ENCODE results near the gene TBXA2R. TPM values are rescaled to one million over a fixed set of nuclear protein-coding genes. Genes with fewer than 3 reads are reported as not detected.

The TBXA2R gene
- total and polyA plus RNA-seq, 4 donors: 1.7 to 6.0 (median 5.4) TPM

GRCh38 chr19:3625996-3626472 is 19.4 kb upstream of the TBXA2R start:
- no peak for TF ChIP-seq HNF4A (conservative IDR thresholded peaks at IDR 0.05)
- TF ChIP-seq SP1 (IDR thresholded peaks at IDR 0.05): no peak
- TF ChIP-seq REST (IDR thresholded peaks at IDR 0.05): no peak
- no peak for TF ChIP-seq GABPA (IDR thresholded peaks at IDR 0.05 in 1 of 2, conservative IDR thresholded peaks at IDR 0.05 in 1 of 2)
- TF ChIP-seq YY1 (IDR thresholded peaks at IDR 0.05): no peak
- TF ChIP-seq MAX (IDR thresholded peaks at IDR 0.05): no peak
- TF ChIP-seq JUND (IDR thresholded peaks at IDR 0.05): no peak
- TF ChIP-seq RAD21 (IDR thresholded peaks at IDR 0.05): no peak
- TF ChIP-seq TAF1 (conservative IDR thresholded peaks at IDR 0.05): no peak
- no peak for TF ChIP-seq HNF4G (IDR thresholded peaks at IDR 0.05)
- Histone ChIP-seq H3K9ac (ENCODE audit: low read depth in 1 of 2, low read length in 2 of 2) (peak overlapping the region; percentile 66 to 73), H3K27me3 (ENCODE audit: control insufficient read depth in 4 of 4, insufficient read depth in 4 of 4, low read length in 3 of 4) (no peaks in the 10 kb centered on the region), H3K9me3 (ENCODE audit: control insufficient read depth in 4 of 4, low read length in 3 of 4) (no peaks in the 10 kb centered on the region), H3K4me3 (ENCODE audit: low read depth in 1 of 3, low read length in 3 of 3) (peak overlapping the region; percentile 89 to 100 (median 93)), H3K36me3 (ENCODE audit: control insufficient read depth in 4 of 4, insufficient read depth in 3 of 4, low read depth in 1 of 4, low read length in 3 of 4) (peaks cover 0 to 18% (median 4%) of the 10 kb centered on the region in 4 donors), H3K4me1 (ENCODE audit: control insufficient read depth in 4 of 4, insufficient read depth in 4 of 4, low read length in 3 of 4) (peaks cover 4 to 32% (median 21%) of the 10 kb centered on the region in 4 donors), H3K27ac (ENCODE audit: low read depth in 1 of 2, low read length in 2 of 2) (no peak overlapping the region)
- WGBS: 1% methylated on average over 21 of the region's 21 CpGs
- no peak for DNase-seq (ENCODE audit: low spot score)

- WGBS: 96% methylated on average over 34 of the region's 34 CpGs
- no peak overlapping the region for H3K4me3 ChIP-seq (ENCODE audit: low read depth in 1 of 3, low read length in 3 of 3)
- TF ChIP-seq EGR1 (IDR thresholded peaks at IDR 0.05; ENCODE audit: low read depth in 2 of 2) (no peak), NR2F2 (IDR thresholded peaks at IDR 0.05) (no peak), ATF3 (IDR thresholded peaks at IDR 0.05) (no peak), TAF1 (conservative IDR thresholded peaks at IDR 0.05) (no peak), HNF4A (conservative IDR thresholded peaks at IDR 0.05) (no peak), MAX (IDR thresholded peaks at IDR 0.05) (no peak)
- H3K36me3 ChIP-seq (ENCODE audit: control insufficient read depth in 4 of 4, insufficient read depth in 3 of 4, low read depth in 1 of 4, low read length in 3 of 4): peaks cover 0 to 22% (median 5%) of the 10 kb centered on the region in 4 donors
- H3K4me1 ChIP-seq (ENCODE audit: control insufficient read depth in 4 of 4, insufficient read depth in 4 of 4, low read length in 3 of 4): peaks cover 4 to 32% (median 21%) of the 10 kb centered on the region in 4 donors
- no peaks in the 10 kb centered on the region for H3K9me3 ChIP-seq (ENCODE audit: control insufficient read depth in 4 of 4, low read length in 3 of 4)
- no peak overlapping the region for H3K27ac ChIP-seq (ENCODE audit: low read depth in 1 of 2, low read length in 2 of 2)
- no peak for DNase-seq (ENCODE audit: low spot score)
- no peak overlapping the region for H3K9ac ChIP-seq (ENCODE audit: low read depth in 1 of 2, low read length in 2 of 2)
- no peaks in the 10 kb centered on the region for H3K27me3 ChIP-seq (ENCODE audit: control insufficient read depth in 4 of 4, insufficient read depth in 4 of 4, low read length in 3 of 4)
Observed at GRCh38 chr19:3623716-3624115, 17.0 kb upstream of the TBXA2R start.

GRCh38 chr19:3622224-3622623 is 15.5 kb upstream of the TBXA2R start:
- TF ChIP-seq ATF3 (IDR thresholded peaks at IDR 0.05): no peak
- TF ChIP-seq FOXA2 (IDR thresholded peaks at IDR 0.05): no peak
- no peak for TF ChIP-seq TAF1 (conservative IDR thresholded peaks at IDR 0.05)
- TF ChIP-seq RAD21 (IDR thresholded peaks at IDR 0.05): no peak
- no peak for TF ChIP-seq NR2F2 (IDR thresholded peaks at IDR 0.05)
- no peak for TF ChIP-seq YY1 (IDR thresholded peaks at IDR 0.05)
- TF ChIP-seq JUND (IDR thresholded peaks at IDR 0.05): no peak
- TF ChIP-seq MAX (IDR thresholded peaks at IDR 0.05): no peak
- TF ChIP-seq EGR1 (IDR thresholded peaks at IDR 0.05; ENCODE audit: low read depth in 2 of 2): no peak
- TF ChIP-seq RXRA (IDR thresholded peaks at IDR 0.05): no peak
- no peak for TF ChIP-seq ZBTB33 (IDR thresholded peaks at IDR 0.05)
- Histone ChIP-seq H3K27ac (ENCODE audit: low read depth in 1 of 2, low read length in 2 of 2) (no peak overlapping the region), H3K4me3 (ENCODE audit: low read depth in 1 of 3, low read length in 3 of 3) (no peak overlapping the region), H3K27me3 (ENCODE audit: control insufficient read depth in 4 of 4, insufficient read depth in 4 of 4, low read length in 3 of 4) (no peaks in the 10 kb centered on the region), H3K9me3 (ENCODE audit: control insufficient read depth in 4 of 4, low read length in 3 of 4) (no peaks in the 10 kb centered on the region), H3K4me1 (ENCODE audit: control insufficient read depth in 4 of 4, insufficient read depth in 4 of 4, low read length in 3 of 4) (peaks cover 4 to 29% (median 20%) of the 10 kb centered on the region in 4 donors), H3K36me3 (ENCODE audit: control insufficient read depth in 4 of 4, insufficient read depth in 3 of 4, low read depth in 1 of 4, low read length in 3 of 4) (peaks cover 0 to 28% (median 5%) of the 10 kb centered on the region in 4 donors), H3K9ac (ENCODE audit: low read depth in 1 of 2, low read length in 2 of 2) (no peak overlapping the region)
- 87% methylated on average over 12 of the region's 12 CpGs for WGBS
- no peak for DNase-seq (ENCODE audit: low spot score)

Data from liver (tissue), 9 donors.